Retinal pigment epithelial cell (primary cell): ENCODE measurements around the gene CDC42EP5.
"Not testable (repeated sequence)": the region's sequence is repeated elsewhere in the genome, so short reads cannot be mapped to it uniquely, and the experiment has no call there.

Experiments used
- DNase-seq: peaks from one replicate; pipeline ENCODE4 v3.0.0-alpha.2; 2010; ENCODE audit warnings: low read depth
- H3K4me3 ChIP-seq: 2 replicates; pipeline ENCODE4 v1.5.1; 2011; ENCODE audit warnings: mild to moderate bottlenecking, low read length, control low read depth, moderate library complexity
- TF ChIP-seq, protein P1 (sequence below): conservative IDR thresholded peaks from 2 replicates; pipeline ENCODE4 v1.5.1; 2011; ENCODE audit warnings: low read depth, low read length, control low read depth, inconsistent platforms

CDC42EP5 gene

DNA sequence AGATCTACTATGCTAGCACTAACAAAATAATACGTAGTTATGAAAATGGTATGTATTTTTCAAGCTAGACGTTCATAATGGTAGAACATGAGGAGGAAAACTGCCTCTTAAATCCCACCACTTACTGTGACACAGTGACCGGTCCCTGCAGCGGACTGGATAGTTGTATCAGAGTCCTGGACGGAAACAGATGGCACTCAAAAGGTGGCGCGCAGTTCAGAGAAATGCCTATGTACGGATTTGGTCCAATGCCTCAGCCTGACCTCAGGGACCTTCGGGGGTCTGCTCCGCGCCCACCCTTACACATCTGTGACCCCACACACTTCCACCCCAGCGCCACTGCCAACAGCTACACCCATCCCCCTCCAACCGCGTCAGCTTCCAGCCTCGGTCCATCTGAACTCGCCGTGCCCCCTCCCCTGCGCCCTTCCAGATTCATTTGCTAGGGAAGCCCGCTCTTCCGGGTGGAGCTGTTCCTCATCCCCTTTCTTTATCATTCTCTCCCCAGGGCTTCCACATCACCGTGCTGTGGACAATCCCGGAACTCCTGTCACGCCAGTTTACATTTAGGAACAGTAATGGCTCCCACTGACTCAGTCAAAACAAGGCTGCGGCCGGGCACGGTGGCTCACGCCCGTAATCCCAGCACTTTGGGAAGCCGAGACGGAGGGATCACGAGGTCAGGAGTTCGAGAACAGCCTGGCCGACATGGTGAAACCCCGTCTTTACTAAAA, 24.9 kb downstream of the CDC42EP5 start:
- DNase-seq = no peak
- H3K4me3 ChIP-seq = peak overlapping the region; percentile 93
- TF ChIP-seq, protein P1, sequence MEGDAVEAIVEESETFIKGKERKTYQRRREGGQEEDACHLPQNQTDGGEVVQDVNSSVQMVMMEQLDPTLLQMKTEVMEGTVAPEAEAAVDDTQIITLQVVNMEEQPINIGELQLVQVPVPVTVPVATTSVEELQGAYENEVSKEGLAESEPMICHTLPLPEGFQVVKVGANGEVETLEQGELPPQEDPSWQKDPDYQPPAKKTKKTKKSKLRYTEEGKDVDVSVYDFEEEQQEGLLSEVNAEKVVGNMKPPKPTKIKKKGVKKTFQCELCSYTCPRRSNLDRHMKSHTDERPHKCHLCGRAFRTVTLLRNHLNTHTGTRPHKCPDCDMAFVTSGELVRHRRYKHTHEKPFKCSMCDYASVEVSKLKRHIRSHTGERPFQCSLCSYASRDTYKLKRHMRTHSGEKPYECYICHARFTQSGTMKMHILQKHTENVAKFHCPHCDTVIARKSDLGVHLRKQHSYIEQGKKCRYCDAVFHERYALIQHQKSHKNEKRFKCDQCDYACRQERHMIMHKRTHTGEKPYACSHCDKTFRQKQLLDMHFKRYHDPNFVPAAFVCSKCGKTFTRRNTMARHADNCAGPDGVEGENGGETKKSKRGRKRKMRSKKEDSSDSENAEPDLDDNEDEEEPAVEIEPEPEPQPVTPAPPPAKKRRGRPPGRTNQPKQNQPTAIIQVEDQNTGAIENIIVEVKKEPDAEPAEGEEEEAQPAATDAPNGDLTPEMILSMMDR = no peak

GRCh38 chr19:54446349-54446748, 26.7 kb downstream of the CDC42EP5 start:
- not testable (repeated sequence) for H3K4me3 ChIP-seq, DNase-seq

DNA sequence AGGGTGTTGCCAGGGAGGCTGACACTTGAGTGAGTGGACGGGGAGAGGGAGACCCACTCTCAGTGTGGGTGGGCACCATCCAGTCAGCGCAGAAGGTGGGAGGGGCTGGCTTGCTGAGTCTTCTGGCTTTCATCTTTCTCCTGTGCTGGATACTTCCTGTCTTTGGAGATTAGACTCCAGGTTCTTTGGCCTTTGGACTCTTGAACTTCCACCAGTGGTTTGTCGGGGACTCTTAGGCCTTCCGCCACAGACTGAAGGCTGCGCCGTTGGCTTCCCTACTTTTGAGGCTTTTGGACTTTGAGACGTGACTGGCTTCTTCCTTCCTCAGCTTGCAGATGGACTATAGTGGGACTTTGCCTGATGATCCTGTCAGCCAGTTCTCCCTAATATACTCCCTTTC, 28.4 kb downstream of the CDC42EP5 start:
- TF ChIP-seq, protein P1 = no peak
- no peak for DNase-seq
- H3K4me3 ChIP-seq = no peak overlapping the region

DNA sequence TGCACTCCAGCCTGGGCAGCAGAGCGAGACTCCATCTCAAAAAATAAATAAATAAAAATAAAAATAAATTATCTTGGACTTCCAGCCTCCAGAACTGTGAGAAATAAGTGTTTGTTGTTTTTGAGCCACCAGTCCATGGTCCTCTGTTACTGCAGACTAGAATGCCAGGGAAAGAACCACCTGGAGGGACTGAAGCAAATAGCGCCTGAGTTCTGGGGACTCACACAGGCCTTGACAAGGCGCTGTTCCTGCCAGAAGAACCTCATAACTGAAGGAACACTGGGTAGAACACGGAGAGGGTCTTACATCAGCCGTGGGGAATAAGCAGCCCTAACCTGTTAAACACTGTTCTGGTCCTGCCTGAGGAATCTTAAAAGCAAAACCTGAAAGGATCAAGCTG, 32.5 kb downstream of the CDC42EP5 start:
- no peak overlapping the region for H3K4me3 ChIP-seq
- TF ChIP-seq, protein P1 = no peak
- DNase-seq = no peak

GRCh38 chr19:54439174-54439851, 33.8 kb downstream of the CDC42EP5 start:
- no peak overlapping the region for H3K4me3 ChIP-seq
- TF ChIP-seq, protein P1 = peak; percentile 82
- no peak for DNase-seq

DNA sequence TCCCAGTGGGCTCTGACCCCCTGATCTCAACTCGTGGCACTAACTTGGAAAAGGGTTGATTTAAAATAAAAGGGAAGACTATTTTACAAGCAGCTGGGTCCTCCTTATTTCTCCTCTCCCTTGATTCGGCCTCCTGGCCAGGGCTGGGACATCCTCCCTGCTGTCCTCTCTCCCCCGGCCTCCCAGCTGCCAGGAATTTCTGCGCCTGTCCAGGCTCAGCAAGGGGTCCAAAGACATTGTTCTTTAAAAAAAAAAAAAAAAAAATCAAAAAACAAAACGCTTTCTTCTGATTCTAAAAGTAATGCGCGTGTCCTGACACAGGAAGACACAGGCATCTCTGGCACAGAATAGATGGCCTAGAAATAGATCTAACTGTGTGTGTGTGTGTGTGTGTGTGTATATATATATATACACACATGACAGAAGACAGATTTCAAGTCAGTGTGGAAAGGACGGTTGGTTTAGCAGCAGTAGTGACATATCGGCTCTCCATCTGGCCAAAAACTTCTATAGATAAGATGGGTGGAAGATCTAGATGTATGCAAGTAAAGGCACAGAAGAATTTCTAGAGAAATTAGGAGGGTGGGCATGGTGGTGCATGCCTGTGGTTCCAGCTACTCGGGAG, 36.4 kb downstream of the CDC42EP5 start:
- TF ChIP-seq, protein P1 = no peak
- H3K4me3 ChIP-seq = no peak overlapping the region
- no peak for DNase-seq

GRCh38 chr19:54436031-54436523, 37.0 kb downstream of the CDC42EP5 start:
- TF ChIP-seq, protein P1 = no peak
- no peak overlapping the region for H3K4me3 ChIP-seq
- DNase-seq = no peak
